ENCODE measurements around the gene TRAF3IP3.

The TRAF3IP3 gene

GRCh38 chr1:209830722-209831121 lies 74.9 kb downstream of the TRAF3IP3 start:
- no peak for DNase-seq

GRCh38 chr1:209831615-209832014 lies 75.8 kb downstream of the TRAF3IP3 start:
- no peak for DNase-seq

Measured in NCI-H774 (cell line).